ENCODE results near the gene NUB1. TPM values are rescaled to one million over a fixed set of nuclear protein-coding genes. Genes with fewer than 3 reads are reported as not detected.

The NUB1 gene
- total RNA-seq, 4 donors from 2014 or later = 27.9 to 51.1 (median 39.1) TPM

GRCh38 chr7:151313857-151314256 lies 27.8 kb upstream of the NUB1 start:
- no peaks in the 10 kb centered on the region for H3K36me3 ChIP-seq

GRCh38 chr7:151314401-151314800 lies 27.2 kb upstream of the NUB1 start:
- Histone ChIP-seq H3K9me3 (peaks cover 0 to 5% of the 10 kb centered on the region in 2 donors), H3K36me3 (no peaks in the 10 kb centered on the region), H3K4me3 (no peak overlapping the region), H3K27ac (no peak overlapping the region), H3K4me1 (no peaks in the 10 kb centered on the region), H3K27me3 (no peaks in the 10 kb centered on the region)
- intact Hi-C loops (cut with DNase I; ENCODE audit: low total_unique reads) = no loop called here
- TF ChIP-seq POLR2A (IDR thresholded peaks at IDR 0.05) (no peak), CTCF (IDR thresholded peaks at IDR 0.05) (no peak)
- DNase-seq = no peak

More at GRCh38 chr7:151313857-151314256, 27.8 kb upstream of the NUB1 start:
- no peaks in the 10 kb centered on the region for H3K27me3 ChIP-seq
- DNase-seq = peak in 1 of 2 donors; percentile 39
- no peaks in the 10 kb centered on the region for H3K4me1 ChIP-seq
- intact Hi-C loops (cut with DNase I; ENCODE audit: low total_unique reads) = no loop called here
- no peak overlapping the region for H3K4me3 ChIP-seq
- no peak overlapping the region for H3K27ac ChIP-seq
- no peaks in the 10 kb centered on the region for H3K9me3 ChIP-seq
- TF ChIP-seq POLR2A (IDR thresholded peaks at IDR 0.05) (no peak), CTCF (IDR thresholded peaks at IDR 0.05) (no peak)

- H3K27ac ChIP-seq = no peak overlapping the region
- peak; percentile 68 to 80 for DNase-seq
- intact Hi-C loops (cut with DNase I; ENCODE audit: low total_unique reads) = loop anchor here (5.0 kb wide), 1 partner anchor 37 kb away; no protein-coding TSS in a partner anchor
- TF ChIP-seq POLR2A (IDR thresholded peaks at IDR 0.05) (no peak), CTCF (IDR thresholded peaks at IDR 0.05) (peak; percentile 80 to 84 (median 82))
- H3K27me3 ChIP-seq = no peaks in the 10 kb centered on the region
- no peaks in the 10 kb centered on the region for H3K4me1 ChIP-seq
- H3K36me3 ChIP-seq = no peaks in the 10 kb centered on the region
- peaks cover 0 to 8% of the 10 kb centered on the region in 2 donors for H3K9me3 ChIP-seq
- no peak overlapping the region for H3K4me3 ChIP-seq
Observed at GRCh38 chr7:151315038-151315655, 26.5 kb upstream of the NUB1 start.

GRCh38 chr7:151316896-151317295 lies 24.7 kb upstream of the NUB1 start:
- DNase-seq = no peak
- no peak overlapping the region for H3K4me3 ChIP-seq
- H3K27me3 ChIP-seq = no peaks in the 10 kb centered on the region
- no peaks in the 10 kb centered on the region for H3K36me3 ChIP-seq
- H3K27ac ChIP-seq = no peak overlapping the region
- no peaks in the 10 kb centered on the region for H3K4me1 ChIP-seq
- H3K9me3 ChIP-seq = peaks cover 0 to 8% of the 10 kb centered on the region in 2 donors
- TF ChIP-seq POLR2A (IDR thresholded peaks at IDR 0.05) = no peak
- no peak for TF ChIP-seq CTCF (IDR thresholded peaks at IDR 0.05)
- intact Hi-C loops (cut with DNase I; ENCODE audit: low total_unique reads) = loop anchor here (5.0 kb wide), 1 partner anchor 35 kb away; no protein-coding TSS in a partner anchor

- Histone ChIP-seq H3K4me1 (no peaks in the 10 kb centered on the region), H3K4me3 (no peak overlapping the region), H3K36me3 (no peaks in the 10 kb centered on the region), H3K27ac (no peak overlapping the region), H3K27me3 (no peaks in the 10 kb centered on the region), H3K9me3 (peaks cover 0 to 8% of the 10 kb centered on the region in 2 donors)
- TF ChIP-seq POLR2A (IDR thresholded peaks at IDR 0.05) (no peak), CTCF (IDR thresholded peaks at IDR 0.05) (no peak)
- intact Hi-C loops (cut with DNase I; ENCODE audit: low total_unique reads) = loop anchor here (5.0 kb wide), 1 partner anchor 34 kb away; no protein-coding TSS in a partner anchor
- no peak for DNase-seq
Observed at GRCh38 chr7:151317936-151318335, 23.7 kb upstream of the NUB1 start.
